Measurements from ENCODE around the gene SGPL1. TPM values are rescaled to one million over a fixed set of nuclear protein-coding genes. Genes with fewer than 3 reads are reported as not detected.

Gene SGPL1
- polyA plus RNA-seq, 1 donor (not counting 4 experiments of a cell fraction or from before 2014, with no cell fraction given) = 31.4 TPM

- H3K4me3 ChIP-seq (ENCODE audit: control insufficient read depth in 2 of 3, extremely low read depth in 1 of 3, insufficient read depth in 2 of 3, low read depth in 1 of 3, low read length in 3 of 3) = no peak overlapping the region
- H3K36me3 ChIP-seq (ENCODE audit: control insufficient read depth in 2 of 2, extremely low read depth in 1 of 2, insufficient read depth in 2 of 2, low read length in 2 of 2) = peaks cover 7 to 16% of the 10 kb centered on the region in 2 experiments
- no peak overlapping the region for H3K27ac ChIP-seq (ENCODE audit: control insufficient read depth, insufficient read depth, low read length)
- H3K4me1 ChIP-seq (ENCODE audit: control insufficient read depth, extremely low read depth, insufficient read depth, low read length) = peaks cover 6% of the 10 kb centered on the region
- no peak overlapping the region for H3K4me2 ChIP-seq (ENCODE audit: control insufficient read depth, extremely low read depth, insufficient read depth, low read depth, low read length)
- no peak overlapping the region for H2AFZ ChIP-seq (ENCODE audit: control insufficient read depth, low read length)
- H3K9me1 ChIP-seq (ENCODE audit: control insufficient read depth, extremely low read depth, insufficient read depth, low read length) = no peaks in the 10 kb centered on the region
- dilution Hi-C loops (cut with MboI; ENCODE audit: extremely low pct_ligation_motif_present, low sequenced_read_pairs) = no loop called here
- TF ChIP-seq EZH2 (IDR thresholded peaks at IDR 0.05; ENCODE audit: low read length) = no peak
- no peak for TF ChIP-seq CTCF (optimal IDR thresholded peaks at IDR 0.05 in 1 of 3, IDR thresholded peaks at IDR 0.05 in 1 of 3, conservative IDR thresholded peaks at IDR 0.05 in 1 of 3; ENCODE audit: extremely low read depth in 1 of 3, insufficient read depth in 2 of 3, low read length in 3 of 3)
- DNase-seq (ENCODE audit: low read depth, low spot score) (no peak), FAIRE-seq (no peak)
- H3K9ac ChIP-seq (ENCODE audit: control insufficient read depth, extremely low read depth, insufficient read depth, low read length) = no peak overlapping the region
- H4K20me1 ChIP-seq (ENCODE audit: control insufficient read depth, extremely low read depth, insufficient read depth, low read length) = no peaks in the 10 kb centered on the region
- H3K27me3 ChIP-seq (ENCODE audit: control insufficient read depth, extremely low read depth, insufficient read depth, low read length) = no peaks in the 10 kb centered on the region
- no peaks in the 10 kb centered on the region for H3K9me3 ChIP-seq (ENCODE audit: control insufficient read depth, low read depth, low read length)
- no peaks in the 10 kb centered on the region for H3K79me2 ChIP-seq (ENCODE audit: control insufficient read depth, insufficient read depth, low read length)
Observed at GRCh38 chr10:70885481-70885880, 69.7 kb downstream of the SGPL1 start.

GRCh38 chr10:70885931-70886903 lies 70.5 kb downstream of the SGPL1 start:
- Histone ChIP-seq H3K9me3 (ENCODE audit: control insufficient read depth, low read depth, low read length) (no peaks in the 10 kb centered on the region), H4K20me1 (ENCODE audit: control insufficient read depth, extremely low read depth, insufficient read depth, low read length) (no peaks in the 10 kb centered on the region), H3K4me3 (ENCODE audit: control insufficient read depth in 2 of 3, extremely low read depth in 1 of 3, insufficient read depth in 2 of 3, low read depth in 1 of 3, low read length in 3 of 3) (no peak overlapping the region), H3K27me3 (ENCODE audit: control insufficient read depth, extremely low read depth, insufficient read depth, low read length) (no peaks in the 10 kb centered on the region), H3K4me2 (ENCODE audit: control insufficient read depth, extremely low read depth, insufficient read depth, low read depth, low read length) (no peak overlapping the region), H3K4me1 (ENCODE audit: control insufficient read depth, extremely low read depth, insufficient read depth, low read length) (peaks cover 6% of the 10 kb centered on the region), H3K9ac (ENCODE audit: control insufficient read depth, extremely low read depth, insufficient read depth, low read length) (no peak overlapping the region), H3K36me3 (ENCODE audit: control insufficient read depth in 2 of 2, extremely low read depth in 1 of 2, insufficient read depth in 2 of 2, low read length in 2 of 2) (peaks cover 7 to 16% of the 10 kb centered on the region in 2 experiments), H3K79me2 (ENCODE audit: control insufficient read depth, insufficient read depth, low read length) (no peaks in the 10 kb centered on the region), H2AFZ (ENCODE audit: control insufficient read depth, low read length) (no peak overlapping the region), H3K9me1 (ENCODE audit: control insufficient read depth, extremely low read depth, insufficient read depth, low read length) (no peaks in the 10 kb centered on the region), H3K27ac (ENCODE audit: control insufficient read depth, insufficient read depth, low read length) (no peak overlapping the region)
- DNase-seq (ENCODE audit: low read depth, low spot score) = no peak
- dilution Hi-C loops (cut with MboI; ENCODE audit: extremely low pct_ligation_motif_present, low sequenced_read_pairs) = no loop called here
- no peak for FAIRE-seq
- TF ChIP-seq CTCF (optimal IDR thresholded peaks at IDR 0.05 in 1 of 3, IDR thresholded peaks at IDR 0.05 in 1 of 3, conservative IDR thresholded peaks at IDR 0.05 in 1 of 3; ENCODE audit: extremely low read depth in 1 of 3, insufficient read depth in 2 of 3, low read length in 3 of 3) (no peak), EZH2 (IDR thresholded peaks at IDR 0.05; ENCODE audit: low read length) (no peak)
